ENCODE data around the gene OR4A47.
"Not testable (repeated sequence)": the region's sequence is repeated elsewhere in the genome, so short reads cannot be mapped to it uniquely, and the experiment has no call there.

OR4A47 gene

DNA sequence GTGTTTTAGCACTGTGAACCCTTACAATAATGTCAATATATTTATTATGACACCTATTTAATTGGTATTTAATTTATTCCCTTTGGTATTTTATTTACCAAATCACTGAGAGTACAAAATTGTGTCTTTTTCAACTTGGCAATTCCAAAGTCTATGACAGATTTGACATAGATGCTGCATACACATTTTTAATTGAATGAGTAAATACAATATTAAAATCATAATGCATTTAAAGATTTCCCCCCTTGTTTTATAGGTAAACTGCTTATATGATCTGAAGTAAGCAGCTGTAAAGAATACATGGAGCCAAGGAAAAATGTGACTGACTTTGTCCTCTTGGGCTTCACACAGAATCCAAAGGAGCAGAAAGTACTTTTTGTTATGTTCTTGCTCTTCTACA is at the start of gene OR4A47:
Gene OR4A47, plus strand, starts transcription at position 301 of the 400 bp plus-strand sequence. Its CDS starts 0 bp downstream, at position 301.
- not testable (repeated sequence) for DNase-seq (ENCODE audit: low read depth)

- not testable (repeated sequence) for DNase-seq (ENCODE audit: low read depth)
Measured at GRCh38 chr11:48455909-48456308, 32.7 kb upstream of the OR4A47 start.

- DNase-seq (ENCODE audit: low read depth): not testable (repeated sequence)
Measured at GRCh38 chr11:48473966-48474365, 14.6 kb upstream of the OR4A47 start.

DNA sequence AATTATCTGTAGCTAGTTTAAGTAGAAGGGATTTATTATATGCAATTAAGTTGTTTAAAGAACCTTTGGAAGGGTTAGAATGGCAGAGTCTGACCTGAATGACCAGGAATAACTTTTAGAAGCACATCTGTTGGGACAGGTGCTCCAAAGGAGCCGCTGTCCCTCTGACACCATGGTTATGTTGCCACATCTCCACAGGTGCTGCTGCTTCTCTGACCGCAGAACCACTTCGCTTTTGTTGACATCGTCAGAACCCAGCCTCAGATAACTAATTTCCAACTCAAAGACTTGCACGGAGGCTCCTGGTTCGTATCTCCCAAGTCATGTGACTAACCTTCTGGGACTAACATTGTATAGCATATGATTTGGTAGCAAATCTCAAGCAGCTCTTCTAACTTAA is 13.9 kb upstream of the OR4A47 start:
- not testable (repeated sequence) for DNase-seq (ENCODE audit: low read depth)

DNA sequence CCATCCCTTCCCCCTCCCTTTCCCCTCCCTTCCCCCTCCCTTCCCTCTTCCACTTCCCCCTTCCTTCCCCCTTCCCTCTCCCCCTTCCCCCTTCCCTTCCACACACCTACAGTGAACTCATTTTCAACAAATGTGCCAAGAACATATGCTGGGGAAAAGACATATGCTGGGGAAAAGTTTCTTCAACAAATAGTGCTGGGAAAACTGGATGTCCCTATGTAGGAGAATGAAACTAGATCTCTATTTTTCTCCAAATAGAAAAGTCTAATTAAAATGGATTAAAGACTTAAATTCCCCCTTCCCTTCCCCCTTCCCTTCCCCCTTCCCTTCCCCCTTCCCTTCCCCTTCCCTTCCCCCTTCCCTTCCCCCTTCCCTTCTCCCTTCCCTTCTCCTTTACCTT is 17.6 kb downstream of the OR4A47 start:
- not testable (repeated sequence) for DNase-seq (ENCODE audit: low read depth)

DNA sequence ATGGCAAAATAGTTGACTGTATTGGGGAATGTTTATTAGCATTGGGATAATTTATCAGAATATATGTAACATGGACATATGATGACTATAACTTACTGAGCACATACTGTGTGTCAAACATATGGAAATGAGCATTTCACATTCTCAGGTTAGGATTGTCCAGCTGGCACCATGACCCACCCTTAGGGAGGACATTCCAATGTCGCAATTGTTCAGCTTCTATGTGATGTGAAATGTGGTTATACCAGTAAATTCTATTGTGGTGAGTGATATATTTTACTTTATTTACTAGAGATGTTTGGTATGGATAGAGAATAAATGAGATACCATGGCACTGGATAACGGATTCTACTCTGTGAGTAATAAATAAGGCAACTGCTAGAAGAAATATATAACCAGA is 50.4 kb downstream of the OR4A47 start:
- no peak for DNase-seq (ENCODE audit: low read depth)

All from stimulated activated CD8-positive, alpha-beta memory T cell treated with anti-CD3 and anti-CD28 coated beads, Interleukin-7, amount 100 ng/mL, for 24 hours (primary cell).